ENCODE results near the gene NDUFA9. TPM values are rescaled to one million over a fixed set of nuclear protein-coding genes. Genes with fewer than 3 reads are reported as not detected.

The NDUFA9 gene
- total RNA-seq, 1 donor from 2014 or later, result 338 TPM

DNA sequence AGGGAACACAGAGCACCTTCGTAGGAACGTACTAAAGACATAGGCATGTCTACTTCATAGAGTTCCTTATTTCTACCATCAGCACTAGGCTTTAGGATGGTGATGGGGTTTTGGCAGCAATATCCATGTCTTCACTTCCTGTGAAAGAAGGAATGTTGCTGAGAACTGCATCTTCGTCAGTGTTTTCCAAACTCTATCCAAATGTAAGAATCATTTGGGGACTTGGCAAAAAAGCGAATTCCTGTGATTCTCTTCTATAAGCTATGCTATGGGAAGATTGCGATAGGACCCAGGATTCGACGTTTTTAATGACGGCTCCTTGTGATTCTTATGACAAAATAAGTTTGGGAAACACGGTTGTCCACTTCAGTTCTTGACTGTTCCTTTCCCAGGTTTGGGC is 39.8 kb upstream of the NDUFA9 start:
- peaks cover 39% of the 10 kb centered on the region for H3K36me3 ChIP-seq
- H3K27ac ChIP-seq (replicated peaks), result no peak overlapping the region
- no peak for DNase-seq
- intact Hi-C loops (cut with micrococcal nuclease), result no loop called here
- peaks cover 38% of the 10 kb centered on the region for H3K4me1 ChIP-seq
- TF ChIP-seq, protein P1, sequence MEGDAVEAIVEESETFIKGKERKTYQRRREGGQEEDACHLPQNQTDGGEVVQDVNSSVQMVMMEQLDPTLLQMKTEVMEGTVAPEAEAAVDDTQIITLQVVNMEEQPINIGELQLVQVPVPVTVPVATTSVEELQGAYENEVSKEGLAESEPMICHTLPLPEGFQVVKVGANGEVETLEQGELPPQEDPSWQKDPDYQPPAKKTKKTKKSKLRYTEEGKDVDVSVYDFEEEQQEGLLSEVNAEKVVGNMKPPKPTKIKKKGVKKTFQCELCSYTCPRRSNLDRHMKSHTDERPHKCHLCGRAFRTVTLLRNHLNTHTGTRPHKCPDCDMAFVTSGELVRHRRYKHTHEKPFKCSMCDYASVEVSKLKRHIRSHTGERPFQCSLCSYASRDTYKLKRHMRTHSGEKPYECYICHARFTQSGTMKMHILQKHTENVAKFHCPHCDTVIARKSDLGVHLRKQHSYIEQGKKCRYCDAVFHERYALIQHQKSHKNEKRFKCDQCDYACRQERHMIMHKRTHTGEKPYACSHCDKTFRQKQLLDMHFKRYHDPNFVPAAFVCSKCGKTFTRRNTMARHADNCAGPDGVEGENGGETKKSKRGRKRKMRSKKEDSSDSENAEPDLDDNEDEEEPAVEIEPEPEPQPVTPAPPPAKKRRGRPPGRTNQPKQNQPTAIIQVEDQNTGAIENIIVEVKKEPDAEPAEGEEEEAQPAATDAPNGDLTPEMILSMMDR (IDR thresholded peaks at IDR 0.05; ENCODE audit: borderline replicate concordance), result no peak
- no peak overlapping the region for H3K4me3 ChIP-seq
- no peaks in the 10 kb centered on the region for H3K27me3 ChIP-seq (ENCODE audit: low read depth)
- no peaks in the 10 kb centered on the region for H3K9me3 ChIP-seq (replicated peaks)

DNA sequence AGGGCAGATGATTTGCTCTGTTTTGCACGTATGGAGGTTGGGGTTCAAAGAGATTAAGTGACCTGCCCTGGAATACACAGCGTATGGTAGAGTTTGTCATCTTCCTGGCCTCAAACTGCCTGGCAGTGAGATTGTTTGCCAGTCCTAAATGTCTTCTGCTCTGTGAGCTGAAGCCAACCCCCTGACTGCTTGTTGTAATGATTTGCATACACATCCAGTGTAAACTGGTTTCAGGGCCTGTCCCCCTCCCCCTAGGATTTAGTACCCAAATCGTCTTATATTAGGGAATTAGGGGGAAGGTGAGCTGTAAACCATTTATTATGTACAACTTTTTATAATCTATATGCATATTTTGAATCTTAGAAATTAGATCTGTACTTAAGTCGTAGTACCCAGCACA is 38.4 kb upstream of the NDUFA9 start:
- Histone ChIP-seq H3K27me3 (ENCODE audit: low read depth) (no peaks in the 10 kb centered on the region), H3K36me3 (peaks cover 52% of the 10 kb centered on the region), H3K4me3 (no peak overlapping the region), H3K27ac (replicated peaks) (no peak overlapping the region), H3K4me1 (peaks cover 26% of the 10 kb centered on the region), H3K9me3 (replicated peaks) (no peaks in the 10 kb centered on the region)
- no peak for DNase-seq
- TF ChIP-seq, protein P1 (IDR thresholded peaks at IDR 0.05; ENCODE audit: borderline replicate concordance), result no peak
- intact Hi-C loops (cut with micrococcal nuclease), result no loop called here

DNA sequence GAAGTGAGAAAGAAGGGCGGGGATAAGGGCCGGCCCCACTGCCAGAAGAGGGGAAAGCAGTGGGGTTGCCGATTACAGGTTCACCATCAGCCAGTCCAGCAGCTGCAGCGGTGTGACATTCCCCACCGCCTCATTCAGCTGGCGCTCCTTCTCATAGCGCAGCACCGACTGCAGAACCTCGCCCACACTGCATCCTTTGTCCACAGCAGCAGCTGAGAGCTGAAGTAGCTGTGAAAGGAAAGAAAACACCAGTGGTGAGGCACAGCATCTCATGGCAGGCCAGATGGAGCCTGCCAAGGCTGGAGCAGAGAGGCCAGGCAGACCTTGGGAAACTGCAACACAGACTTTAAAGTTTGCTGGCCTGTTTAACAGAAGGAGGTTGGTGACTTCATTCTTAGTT is 33.2 kb upstream of the NDUFA9 start:
- H3K36me3 ChIP-seq, result peaks cover 50% of the 10 kb centered on the region
- H3K9me3 ChIP-seq (replicated peaks), result no peaks in the 10 kb centered on the region
- no peaks in the 10 kb centered on the region for H3K27me3 ChIP-seq (ENCODE audit: low read depth)
- intact Hi-C loops (cut with micrococcal nuclease), result no loop called here
- TF ChIP-seq, protein P1 (IDR thresholded peaks at IDR 0.05; ENCODE audit: borderline replicate concordance), result no peak
- H3K27ac ChIP-seq (replicated peaks), result no peak overlapping the region
- DNase-seq, result no peak
- no peaks in the 10 kb centered on the region for H3K4me1 ChIP-seq
- H3K4me3 ChIP-seq, result no peak overlapping the region

DNA sequence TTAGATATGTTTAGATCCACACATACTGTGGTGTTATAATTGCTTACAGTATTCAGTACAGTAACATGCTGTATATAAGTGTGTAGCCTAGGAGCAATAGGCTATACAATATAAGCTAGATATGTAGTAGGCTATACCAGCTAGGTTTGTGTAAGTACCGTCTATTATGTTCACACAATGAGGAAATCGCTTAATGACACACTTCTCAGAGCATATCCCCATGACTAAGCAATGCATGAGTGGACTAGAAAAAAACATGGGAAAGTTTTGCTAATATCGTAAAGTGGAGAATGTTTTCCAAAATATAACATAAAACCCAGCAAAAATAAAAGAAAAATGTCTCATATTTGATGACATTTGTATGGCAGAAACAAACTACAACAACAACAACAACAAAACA is 27.4 kb upstream of the NDUFA9 start:
- H3K4me3 ChIP-seq, result no peak overlapping the region
- no peaks in the 10 kb centered on the region for H3K36me3 ChIP-seq
- no peaks in the 10 kb centered on the region for H3K4me1 ChIP-seq
- TF ChIP-seq, protein P1 (IDR thresholded peaks at IDR 0.05; ENCODE audit: borderline replicate concordance), result no peak
- H3K9me3 ChIP-seq (replicated peaks), result no peaks in the 10 kb centered on the region
- intact Hi-C loops (cut with micrococcal nuclease), result no loop called here
- H3K27ac ChIP-seq (replicated peaks), result no peak overlapping the region
- DNase-seq, result no peak
- no peaks in the 10 kb centered on the region for H3K27me3 ChIP-seq (ENCODE audit: low read depth)

DNA sequence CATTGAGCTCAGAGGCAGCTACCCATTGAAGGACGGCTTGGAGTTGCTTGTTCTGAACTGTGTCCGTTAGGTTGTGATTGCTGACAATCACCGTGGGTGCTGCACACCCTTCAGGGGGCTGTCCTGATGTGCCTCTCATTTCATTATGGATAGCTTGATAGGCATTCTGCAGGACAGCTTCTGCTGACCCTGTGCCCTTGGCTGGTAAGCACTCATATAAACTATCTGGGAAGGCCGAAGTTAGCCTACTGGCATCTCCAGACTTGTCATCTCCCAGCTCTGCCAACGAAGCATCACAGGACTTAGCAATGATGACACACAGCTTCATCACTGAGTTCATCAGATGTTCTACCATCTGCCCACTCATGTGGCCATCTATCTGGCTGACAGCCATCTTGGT is 22.4 kb upstream of the NDUFA9 start:
- H3K27ac ChIP-seq (replicated peaks), result no peak overlapping the region
- DNase-seq, result no peak

More for the DNA sequence above, 22.4 kb upstream of the NDUFA9 start:
- H3K27me3 ChIP-seq (ENCODE audit: low read depth), result no peaks in the 10 kb centered on the region
- no peak overlapping the region for H3K4me3 ChIP-seq
- H3K36me3 ChIP-seq, result no peaks in the 10 kb centered on the region
- H3K4me1 ChIP-seq, result no peaks in the 10 kb centered on the region
- intact Hi-C loops (cut with micrococcal nuclease), result no loop called here
- no peaks in the 10 kb centered on the region for H3K9me3 ChIP-seq (replicated peaks)
- TF ChIP-seq, protein P1 (IDR thresholded peaks at IDR 0.05; ENCODE audit: borderline replicate concordance), result no peak
